ENCODE results near the gene ADAM33. TPM values are rescaled to one million over a fixed set of nuclear protein-coding genes. Genes with fewer than 3 reads are reported as not detected.

The ADAM33 gene
- total RNA-seq, 1 donor from 2014 or later: 7.0 TPM

GRCh38 chr20:3721912-3722311 lies 40.1 kb upstream of the ADAM33 start:
- no peak overlapping the region for H3K27ac ChIP-seq
- no peaks in the 10 kb centered on the region for H3K36me3 ChIP-seq
- H3K27me3 ChIP-seq: peaks cover 10% of the 10 kb centered on the region
- Mint-ChIP-seq H3K4me3 (no peak overlapping the region), H3K9me3 (no peaks in the 10 kb centered on the region), H3K4me1 (no peaks in the 10 kb centered on the region), H3K27me3 (ENCODE audit: insufficient read depth, low read depth) (peaks cover 8% of the 10 kb centered on the region), H3K27ac (no peak overlapping the region), H3K36me3 (no peaks in the 10 kb centered on the region)
- no peak overlapping the region for H2AFZ ChIP-seq (replicated peaks)
- no peaks in the 10 kb centered on the region for H4K20me1 ChIP-seq (ENCODE audit: low read depth)
- DNase-seq (ENCODE audit: low spot score): no peak
- H3K4me2 ChIP-seq: no peak overlapping the region
- H3K79me2 ChIP-seq (ENCODE audit: low read depth): no peaks in the 10 kb centered on the region
- no peak for TF ChIP-seq EZH2phosphoT487 (IDR thresholded peaks at IDR 0.05)
- TF ChIP-seq, protein P1, sequence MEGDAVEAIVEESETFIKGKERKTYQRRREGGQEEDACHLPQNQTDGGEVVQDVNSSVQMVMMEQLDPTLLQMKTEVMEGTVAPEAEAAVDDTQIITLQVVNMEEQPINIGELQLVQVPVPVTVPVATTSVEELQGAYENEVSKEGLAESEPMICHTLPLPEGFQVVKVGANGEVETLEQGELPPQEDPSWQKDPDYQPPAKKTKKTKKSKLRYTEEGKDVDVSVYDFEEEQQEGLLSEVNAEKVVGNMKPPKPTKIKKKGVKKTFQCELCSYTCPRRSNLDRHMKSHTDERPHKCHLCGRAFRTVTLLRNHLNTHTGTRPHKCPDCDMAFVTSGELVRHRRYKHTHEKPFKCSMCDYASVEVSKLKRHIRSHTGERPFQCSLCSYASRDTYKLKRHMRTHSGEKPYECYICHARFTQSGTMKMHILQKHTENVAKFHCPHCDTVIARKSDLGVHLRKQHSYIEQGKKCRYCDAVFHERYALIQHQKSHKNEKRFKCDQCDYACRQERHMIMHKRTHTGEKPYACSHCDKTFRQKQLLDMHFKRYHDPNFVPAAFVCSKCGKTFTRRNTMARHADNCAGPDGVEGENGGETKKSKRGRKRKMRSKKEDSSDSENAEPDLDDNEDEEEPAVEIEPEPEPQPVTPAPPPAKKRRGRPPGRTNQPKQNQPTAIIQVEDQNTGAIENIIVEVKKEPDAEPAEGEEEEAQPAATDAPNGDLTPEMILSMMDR (IDR thresholded peaks at IDR 0.05): no peak
- no peak overlapping the region for H3K9ac ChIP-seq
- H3F3A ChIP-seq (ENCODE audit: low read depth): no peaks in the 10 kb centered on the region
- H3K9me3 ChIP-seq (ENCODE audit: low read depth): no peaks in the 10 kb centered on the region
- no peak overlapping the region for H3K4me3 ChIP-seq
- no peaks in the 10 kb centered on the region for H3K4me1 ChIP-seq

- H3K36me3 ChIP-seq: no peaks in the 10 kb centered on the region
- no peak overlapping the region for H3K4me3 ChIP-seq
- H3K4me1 Mint-ChIP-seq: no peaks in the 10 kb centered on the region
- TF ChIP-seq, protein P1 (IDR thresholded peaks at IDR 0.05): no peak
- TF ChIP-seq EZH2 (IDR thresholded peaks at IDR 0.05) (no peak), EZH2phosphoT487 (IDR thresholded peaks at IDR 0.05) (no peak)
- peaks cover 9% of the 10 kb centered on the region for H3K27me3 Mint-ChIP-seq (ENCODE audit: insufficient read depth, low read depth)
- H3K36me3 Mint-ChIP-seq: no peaks in the 10 kb centered on the region
- H3K4me1 ChIP-seq: no peaks in the 10 kb centered on the region
- no peak overlapping the region for H3K4me3 Mint-ChIP-seq
- no peak overlapping the region for H2AFZ ChIP-seq (replicated peaks)
- H3K27ac ChIP-seq: no peak overlapping the region
- no peak overlapping the region for H3K27ac Mint-ChIP-seq
- no peak for DNase-seq (ENCODE audit: low spot score)
- H3K9ac ChIP-seq: no peak overlapping the region
- no peak overlapping the region for H3K4me2 ChIP-seq
- H4K20me1 ChIP-seq (ENCODE audit: low read depth): no peaks in the 10 kb centered on the region
- no peaks in the 10 kb centered on the region for H3K9me3 ChIP-seq (ENCODE audit: low read depth)
- H3K9me3 Mint-ChIP-seq: no peaks in the 10 kb centered on the region
- no peaks in the 10 kb centered on the region for H3K79me2 ChIP-seq (ENCODE audit: low read depth)
- no peaks in the 10 kb centered on the region for H3K27me3 ChIP-seq
- no peaks in the 10 kb centered on the region for H3F3A ChIP-seq (ENCODE audit: low read depth)
These were observed 38.8 kb upstream of the ADAM33 start for GRCh38 chr20:3720626-3721025.

DNA sequence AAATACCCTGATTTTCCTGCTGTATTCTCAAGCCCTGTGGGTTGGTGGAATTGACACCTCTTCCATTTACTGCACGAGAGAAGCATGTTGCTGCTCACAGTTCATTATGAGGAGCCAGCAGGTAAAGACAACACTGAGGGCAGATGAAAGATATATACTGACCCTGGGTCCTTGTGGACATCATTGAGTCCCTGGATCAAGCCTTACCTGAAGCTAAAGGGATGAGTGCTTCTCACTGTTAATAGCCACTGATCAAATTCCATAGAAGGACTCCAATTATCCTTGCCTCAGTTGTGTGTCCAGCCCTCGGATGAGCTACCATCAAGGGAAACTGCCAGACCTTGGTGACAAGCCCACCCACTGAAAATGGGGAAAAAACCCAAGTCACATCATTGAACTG lies 38.3 kb upstream of the ADAM33 start:
- no peak overlapping the region for H3K9ac ChIP-seq
- Mint-ChIP-seq H3K27me3 (ENCODE audit: insufficient read depth, low read depth) (peaks cover 9% of the 10 kb centered on the region), H3K4me3 (no peak overlapping the region), H3K4me1 (no peaks in the 10 kb centered on the region), H3K27ac (no peak overlapping the region), H3K36me3 (no peaks in the 10 kb centered on the region), H3K9me3 (no peaks in the 10 kb centered on the region)
- no peaks in the 10 kb centered on the region for H3K36me3 ChIP-seq
- no peak overlapping the region for H3K27ac ChIP-seq
- H3F3A ChIP-seq (ENCODE audit: low read depth): no peaks in the 10 kb centered on the region
- H3K27me3 ChIP-seq: no peaks in the 10 kb centered on the region
- no peaks in the 10 kb centered on the region for H3K79me2 ChIP-seq (ENCODE audit: low read depth)
- no peaks in the 10 kb centered on the region for H3K9me3 ChIP-seq (ENCODE audit: low read depth)
- no peak for DNase-seq (ENCODE audit: low spot score)
- no peak overlapping the region for H3K4me2 ChIP-seq
- H4K20me1 ChIP-seq (ENCODE audit: low read depth): no peaks in the 10 kb centered on the region
- H3K4me1 ChIP-seq: no peaks in the 10 kb centered on the region
- no peak overlapping the region for H3K4me3 ChIP-seq
- no peak overlapping the region for H2AFZ ChIP-seq (replicated peaks)
- TF ChIP-seq, protein P1 (IDR thresholded peaks at IDR 0.05): no peak
- TF ChIP-seq EZH2 (IDR thresholded peaks at IDR 0.05) (no peak), EZH2phosphoT487 (IDR thresholded peaks at IDR 0.05) (no peak)
